ENCODE measurements around the gene MRGPRG. TPM values are rescaled to one million over a fixed set of nuclear protein-coding genes. Genes with fewer than 3 reads are reported as not detected.

MRGPRG gene
- total RNA-seq, 2 experiments from 2014 or later, result not detected

DNA sequence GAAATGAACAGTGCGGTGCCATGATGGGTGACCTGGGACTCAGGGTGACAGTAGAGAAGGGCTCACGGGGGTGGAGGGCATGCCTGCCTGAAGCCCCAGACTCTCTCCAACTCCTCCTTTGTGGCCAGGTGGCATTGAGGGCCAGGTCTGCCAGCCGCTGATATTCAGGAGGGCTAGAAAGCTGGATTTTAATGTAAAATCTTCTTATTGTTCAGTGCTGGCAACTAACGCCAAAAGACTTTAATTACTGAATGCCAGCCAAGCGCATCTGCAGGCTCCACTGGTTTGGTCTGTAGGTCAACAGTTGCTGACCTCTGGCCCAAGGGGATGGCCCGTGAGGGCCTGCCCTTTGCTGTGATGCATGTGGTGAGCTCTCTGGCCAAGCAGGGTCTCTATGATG lies 10.3 kb downstream of the MRGPRG start:
- CTCF ChIA-PET, result no interaction called here

DNA sequence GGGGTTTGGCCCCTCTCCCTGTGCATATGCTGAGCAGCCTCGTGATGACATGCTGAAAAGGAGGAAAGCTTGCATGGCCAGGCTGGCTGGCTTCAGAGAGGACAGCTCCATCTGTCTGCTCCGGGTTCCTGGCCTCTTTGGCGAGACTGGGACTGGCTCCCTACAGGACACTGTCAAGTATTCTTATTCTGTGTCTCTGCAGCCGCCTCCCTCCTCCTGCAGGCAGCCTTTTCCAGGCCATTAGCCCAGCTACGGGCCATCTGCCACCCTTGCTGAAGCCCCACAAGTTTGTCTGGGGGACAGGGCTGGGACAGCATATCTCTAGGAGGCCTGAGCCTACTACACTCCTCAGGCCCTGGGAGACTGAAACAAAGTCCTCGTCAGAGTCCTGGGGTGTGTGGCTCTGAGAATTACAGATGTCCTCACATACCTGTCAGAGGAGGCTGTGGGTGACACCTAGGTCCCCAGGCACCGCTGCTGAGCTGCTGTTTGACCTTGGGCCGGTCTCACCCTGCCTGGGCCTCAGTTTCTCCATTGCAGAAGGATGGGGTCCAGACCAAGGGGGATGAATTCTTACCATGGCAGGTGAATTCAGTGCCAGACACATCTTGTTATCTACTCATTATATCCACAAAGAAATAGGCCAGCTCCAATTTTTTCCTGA lies 11.0 kb downstream of the MRGPRG start:
- ChIA-PET CTCF (interaction anchor here (1.0 kb wide), 1 partner anchor 9 kb away, joined by 4 read pairs; no protein-coding TSS in a partner anchor), POLR2A (no interaction called here)

More for the DNA sequence above, 10.3 kb downstream of the MRGPRG start:
- POLR2A ChIA-PET, result no interaction called here

GRCh38 chr11:3206922-3207204 lies 11.8 kb downstream of the MRGPRG start:
- POLR2A ChIA-PET, result no interaction called here
- CTCF ChIA-PET, result interaction anchor here (1.0 kb wide), 1 partner anchor 10 kb away, joined by 4 read pairs; no protein-coding TSS in a partner anchor

DNA sequence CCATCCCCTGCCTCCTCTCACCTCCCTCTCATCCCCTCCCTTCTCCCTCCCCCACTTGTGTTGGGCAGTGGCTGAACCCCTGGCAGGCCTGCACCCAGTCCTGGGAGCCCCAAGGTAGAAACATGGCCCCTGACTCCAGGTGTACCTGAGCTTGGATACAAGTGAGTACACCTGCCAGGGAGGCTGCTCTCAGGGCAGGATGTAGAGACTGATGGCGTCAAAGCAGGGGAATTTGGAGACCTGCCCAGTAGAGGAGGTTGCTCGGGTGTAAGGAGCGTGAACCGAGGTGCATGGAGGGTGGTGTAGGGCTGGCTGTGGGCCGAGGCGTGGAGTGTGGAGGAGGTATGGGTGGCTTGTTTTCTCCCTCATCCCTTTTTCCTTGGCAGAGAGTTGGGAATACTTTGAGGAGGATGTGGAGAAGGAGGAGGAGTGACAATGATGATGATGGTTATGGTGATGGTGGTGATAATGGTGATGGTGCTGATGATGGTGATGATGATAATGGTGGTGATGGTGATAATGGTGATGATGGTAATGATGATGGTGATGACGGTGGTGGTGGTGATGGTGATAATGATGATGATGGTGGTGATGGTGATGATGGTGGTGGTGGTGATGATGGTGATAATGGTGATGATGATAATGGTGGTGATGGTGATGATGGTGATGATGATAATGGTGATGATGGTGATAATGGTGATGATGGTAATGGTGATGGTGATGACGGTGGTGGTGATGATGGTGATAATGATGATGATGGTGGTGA lies 12.3 kb downstream of the MRGPRG start:
- CTCF ChIA-PET, result interaction anchor here (1.0 kb wide), 1 partner anchor 10 kb away, joined by 4 read pairs; no protein-coding TSS in a partner anchor
- POLR2A ChIA-PET, result no interaction called here

DNA sequence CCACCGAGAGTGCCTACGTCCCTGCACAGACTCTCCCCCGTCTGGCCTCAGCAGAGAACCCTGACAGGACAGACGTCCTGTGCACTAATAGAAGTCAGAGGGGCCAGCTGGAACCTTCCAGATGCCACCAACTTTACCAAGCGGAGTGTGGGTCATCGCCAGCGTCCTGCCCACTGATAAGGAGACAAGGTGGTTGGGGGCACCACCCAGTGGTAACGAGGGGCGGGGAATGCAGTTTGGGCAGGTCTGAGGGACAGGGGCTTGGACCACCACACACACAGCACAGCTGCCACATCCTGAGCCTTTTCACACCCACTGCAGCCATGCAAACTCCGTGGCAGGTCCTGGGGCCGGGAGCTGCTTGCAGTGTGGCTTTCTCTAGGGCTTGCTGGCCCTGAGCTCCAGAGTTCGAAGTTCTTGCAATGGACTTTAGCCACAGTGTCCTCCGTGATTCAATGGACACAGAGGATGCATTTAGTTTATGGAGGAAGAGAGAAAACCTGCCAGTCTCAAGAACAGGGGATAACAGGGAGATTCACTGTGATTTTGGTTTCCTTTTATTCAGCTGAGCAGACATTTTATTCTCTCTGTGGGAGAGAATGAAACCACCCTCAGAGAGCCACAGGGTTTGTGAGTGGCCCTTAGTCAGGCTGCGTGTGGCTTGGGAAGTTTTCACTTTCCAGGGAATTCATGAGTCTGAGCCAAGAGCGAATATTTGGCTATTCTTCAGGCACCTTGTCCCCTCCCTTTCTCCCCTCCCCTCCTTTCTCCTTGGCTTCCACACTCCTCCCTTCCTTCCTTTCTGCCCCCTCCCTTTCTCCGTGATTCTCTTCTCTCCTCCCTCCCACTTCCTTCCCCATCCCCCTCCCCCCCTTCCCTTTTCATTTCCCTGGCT lies 13.1 kb downstream of the MRGPRG start:
- ChIA-PET POLR2A (no interaction called here), CTCF (no interaction called here)

DNA sequence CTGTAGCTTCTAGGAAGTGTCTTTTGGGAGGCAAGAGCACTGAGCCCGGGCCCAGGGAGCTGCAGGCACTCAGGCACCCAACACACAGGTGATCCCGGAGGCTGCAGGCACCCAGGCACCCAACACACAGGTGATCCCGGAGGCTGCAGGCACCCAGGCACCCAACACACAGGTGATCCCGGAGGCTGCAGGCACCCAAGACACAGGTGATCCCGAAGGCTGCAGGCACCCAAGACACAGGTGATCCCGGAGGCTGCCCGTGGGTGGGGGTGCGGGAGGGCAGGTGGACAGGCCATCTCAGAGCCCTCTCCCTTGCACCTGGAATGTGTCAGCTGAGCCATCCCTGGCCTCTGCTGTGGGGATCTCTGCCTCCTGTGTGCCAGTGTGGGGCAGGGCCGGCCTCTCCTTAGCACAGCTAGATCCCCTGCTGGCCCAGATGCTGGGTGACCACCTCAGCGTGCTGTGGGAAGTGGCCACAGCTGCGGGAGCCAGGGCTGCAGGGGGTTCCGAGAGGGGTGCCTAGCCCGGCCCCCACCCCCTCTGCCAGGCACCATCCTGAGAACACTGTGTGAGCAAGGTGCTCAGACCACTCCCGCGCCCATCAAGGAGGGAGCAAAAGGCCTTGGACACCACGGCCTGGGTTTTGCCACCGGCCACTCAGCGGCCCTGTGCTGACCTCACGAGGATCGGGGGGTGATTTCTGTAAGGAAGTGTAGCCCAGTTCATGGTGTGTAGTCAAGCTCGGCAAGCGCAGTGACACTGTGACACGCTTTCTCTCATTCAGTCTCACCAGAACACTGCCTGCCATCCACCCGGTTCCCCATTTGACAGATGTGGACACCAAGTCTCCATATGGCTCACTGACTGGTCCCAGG lies 14.2 kb downstream of the MRGPRG start:
- ChIA-PET POLR2A (no interaction called here), CTCF (no interaction called here)

- POLR2A ChIA-PET, result no interaction called here
- CTCF ChIA-PET, result no interaction called here
Measured at GRCh38 chr11:3203221-3204043, 15.2 kb downstream of the MRGPRG start.

- POLR2A ChIA-PET, result no interaction called here
- CTCF ChIA-PET, result no interaction called here
Measured at GRCh38 chr11:3202759-3203158, 15.9 kb downstream of the MRGPRG start.

DNA sequence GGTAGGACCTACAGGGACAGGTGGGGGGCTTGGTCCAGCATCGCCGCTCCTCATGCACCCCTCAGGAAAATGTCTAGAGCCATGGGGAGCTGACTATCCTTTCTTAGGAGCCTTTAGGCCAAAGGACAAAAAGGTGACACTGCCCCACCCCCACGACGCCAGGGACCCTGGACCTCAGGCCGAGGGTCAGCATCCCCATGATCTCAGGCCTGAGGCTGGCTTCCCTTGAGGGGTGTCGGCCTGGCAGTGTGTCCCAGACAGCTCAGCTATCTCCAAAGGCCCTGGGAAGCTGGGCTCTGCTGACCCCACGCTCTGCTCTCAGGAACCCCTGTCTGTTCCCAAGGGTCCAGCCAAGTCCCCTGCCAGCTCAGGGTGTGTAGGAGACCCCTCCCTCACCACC lies 16.3 kb downstream of the MRGPRG start:
- ChIA-PET POLR2A (no interaction called here), CTCF (no interaction called here)

GRCh38 chr11:3201677-3202181 lies 16.9 kb downstream of the MRGPRG start:
- ChIA-PET CTCF (no interaction called here), POLR2A (no interaction called here)

GRCh38 chr11:3201112-3201581 lies 17.5 kb downstream of the MRGPRG start:
- ChIA-PET POLR2A (no interaction called here), CTCF (no interaction called here)

GRCh38 chr11:3200388-3201111 lies 18.1 kb downstream of the MRGPRG start:
- ChIA-PET POLR2A (no interaction called here), CTCF (no interaction called here)

DNA sequence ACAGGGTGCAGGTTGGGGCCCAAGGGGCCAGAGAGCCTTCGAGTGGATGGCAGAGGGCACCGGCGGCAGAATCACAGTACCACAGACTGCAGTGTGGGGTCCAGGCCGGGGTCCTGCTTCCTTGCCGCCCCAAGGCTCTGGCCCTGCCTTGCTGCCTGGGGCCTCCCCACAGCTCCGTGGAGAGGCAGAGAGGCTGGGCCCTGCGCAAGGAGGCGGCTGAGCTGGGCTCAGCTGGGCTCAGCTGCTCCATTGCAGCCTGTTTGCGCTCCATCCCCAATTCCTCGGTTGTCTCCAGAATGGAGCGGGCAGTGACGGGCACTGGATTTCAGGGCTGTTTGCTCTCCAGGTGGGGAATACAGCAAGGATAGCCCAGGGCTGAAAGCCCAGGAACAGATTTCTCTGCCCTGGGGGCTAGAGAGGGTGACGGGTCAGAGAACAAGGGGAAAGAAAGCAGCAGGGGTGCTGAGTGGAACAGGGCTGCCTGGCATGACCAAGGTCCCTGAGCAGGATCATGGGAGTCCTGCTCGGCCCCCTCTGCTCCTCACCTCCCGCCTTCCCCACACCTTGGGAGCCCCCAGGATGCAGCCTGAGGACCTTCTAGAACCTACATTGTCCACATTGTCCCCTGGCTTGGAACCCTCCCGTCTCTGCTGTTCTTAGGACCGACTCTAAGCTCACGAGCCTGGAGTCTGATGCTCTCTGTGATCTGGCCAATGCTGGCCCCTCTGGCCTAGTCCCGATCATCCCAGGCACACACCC lies 18.9 kb downstream of the MRGPRG start:
- ChIA-PET CTCF (no interaction called here), POLR2A (no interaction called here)

DNA sequence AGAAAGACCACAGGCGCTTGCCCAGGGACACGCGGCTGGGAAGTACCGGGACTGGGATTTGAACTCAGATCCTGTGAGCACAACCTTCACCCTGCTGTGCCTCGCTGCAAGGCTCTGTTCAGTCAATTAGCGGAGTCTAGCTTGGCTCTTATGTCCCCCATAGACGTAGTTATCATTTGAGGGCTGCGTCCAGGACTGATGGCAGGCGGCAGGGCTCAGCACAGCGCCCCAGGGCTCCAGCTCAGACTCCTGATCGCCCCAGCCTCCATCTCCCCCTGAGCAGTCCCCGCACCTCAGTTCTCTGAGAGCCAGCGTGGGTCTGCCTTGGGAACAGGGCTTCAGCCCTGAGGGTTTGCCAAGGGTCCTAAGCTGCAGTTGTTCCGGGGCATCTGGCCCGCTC lies 19.8 kb downstream of the MRGPRG start:
- ChIA-PET POLR2A (no interaction called here), CTCF (no interaction called here)

DNA sequence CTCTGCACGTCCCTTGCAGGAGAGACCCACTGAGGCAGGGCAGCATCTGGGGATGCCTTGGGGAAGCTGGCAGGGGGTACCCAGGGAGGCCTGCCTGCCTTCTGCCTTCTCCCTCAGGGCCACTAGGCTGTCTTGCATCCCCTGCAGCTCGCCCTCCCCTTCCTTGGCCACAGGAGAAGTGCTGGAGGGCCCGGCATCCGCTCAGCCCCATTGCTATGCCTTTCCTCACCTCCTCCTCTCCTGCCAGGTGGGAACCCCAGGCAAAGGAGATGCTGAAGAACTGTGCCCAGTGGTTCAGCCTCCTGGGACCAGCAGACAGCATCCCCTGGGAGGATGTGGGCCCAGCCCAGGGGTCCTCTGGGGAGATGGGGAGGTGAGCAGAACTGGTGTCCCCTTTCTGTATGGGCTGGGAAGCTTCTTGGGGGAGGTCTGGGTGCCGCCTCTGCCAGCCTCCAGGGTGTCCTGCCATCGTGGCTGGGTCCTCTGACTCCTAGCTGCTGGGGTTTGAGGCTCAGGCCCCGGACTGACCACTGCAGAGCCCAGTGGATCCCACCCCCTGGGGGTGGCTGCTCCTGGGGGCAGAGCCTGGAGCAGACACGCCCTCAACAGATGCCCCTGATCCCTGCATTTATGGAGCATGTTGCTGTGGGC lies 20.6 kb downstream of the MRGPRG start:
- ChIA-PET POLR2A (no interaction called here), CTCF (interaction anchor here (0.9 kb wide), 1 partner anchor 105 kb away, joined by 3 read pairs; no protein-coding TSS in a partner anchor)

DNA sequence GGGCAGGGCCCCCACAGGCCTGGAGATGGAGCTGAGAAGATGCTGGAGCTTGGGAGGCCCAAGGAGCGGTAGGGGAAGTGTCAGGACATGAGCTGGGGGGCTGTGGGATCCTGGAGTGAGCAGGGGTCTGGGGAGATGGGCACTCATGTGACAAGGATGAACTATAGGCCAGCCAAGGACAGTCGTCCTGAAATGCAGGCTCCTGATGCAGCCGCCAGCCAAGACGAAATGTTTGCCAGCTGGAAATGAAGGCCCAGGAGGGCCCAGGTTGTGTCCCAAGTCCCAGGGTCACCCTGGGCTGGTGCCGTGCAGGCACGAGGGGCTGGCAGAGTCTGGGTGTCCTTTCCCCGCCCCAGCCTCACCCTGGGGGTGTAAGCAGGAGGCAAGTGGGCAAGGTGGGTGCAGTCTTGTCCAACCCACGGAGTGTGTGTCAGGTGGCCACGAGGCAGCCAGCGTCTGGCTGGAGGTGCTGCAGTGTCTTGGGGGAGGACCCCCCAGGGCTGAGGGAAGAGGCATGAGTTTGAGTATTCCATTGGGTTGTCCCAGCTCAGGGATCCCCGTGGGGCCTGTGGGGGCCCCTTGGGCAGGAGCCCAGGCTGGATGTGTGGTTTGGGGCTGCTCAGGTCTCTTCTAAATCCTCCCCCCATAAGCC lies 21.4 kb downstream of the MRGPRG start:
- CTCF ChIA-PET, result interaction anchor here (0.9 kb wide), 1 partner anchor 105 kb away, joined by 3 read pairs; no protein-coding TSS in a partner anchor
- POLR2A ChIA-PET, result no interaction called here

Data from activated CD8-positive, alpha-beta memory T cell treated with anti-CD3 and anti-CD28 coated beads for 36 hours (primary cell).